ENCODE data around the gene XPR1.

Gene XPR1

DNA sequence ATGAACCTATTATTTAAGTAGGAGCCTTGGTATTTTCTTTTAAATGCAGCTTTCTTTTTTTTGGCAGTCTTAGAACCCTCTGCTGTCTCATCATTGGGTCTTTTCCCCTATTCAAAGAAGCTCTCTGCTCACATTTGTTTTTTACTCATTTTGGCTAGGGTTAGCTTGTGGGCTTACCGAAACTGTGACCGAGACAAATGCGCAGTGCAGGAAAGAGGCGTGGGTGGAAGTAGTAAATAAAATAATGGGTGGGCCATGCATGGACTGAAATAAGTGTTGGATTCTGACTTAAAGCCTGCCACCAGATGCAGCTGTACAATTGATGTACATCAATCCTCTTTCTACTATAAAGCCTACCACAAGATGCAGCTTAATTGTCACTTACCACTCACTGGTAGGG is 14.7 kb downstream of the XPR1 start:
- in situ Hi-C loops (cut with HindIII; ENCODE audit: low sequenced_read_pairs): no loop called here
- TF ChIP-seq CTCF (IDR thresholded peaks at IDR 0.05; ENCODE audit: low read depth, low read length): no peak
- no peak overlapping the region for H3K4me3 ChIP-seq (ENCODE audit: low read depth, low read length)
- DNase-seq (ENCODE audit: low read depth, low spot score): no peak

GRCh38 chr1:180652792-180653191 is 21.0 kb downstream of the XPR1 start:
- no peak overlapping the region for H3K4me3 ChIP-seq (ENCODE audit: low read depth, low read length)
- in situ Hi-C loops (cut with HindIII; ENCODE audit: low sequenced_read_pairs): no loop called here
- DNase-seq (ENCODE audit: low read depth, low spot score): no peak
- no peak for TF ChIP-seq CTCF (IDR thresholded peaks at IDR 0.05; ENCODE audit: low read depth, low read length)

- no peak for DNase-seq (ENCODE audit: low read depth, low spot score)
- in situ Hi-C loops (cut with HindIII; ENCODE audit: low sequenced_read_pairs): no loop called here
- no peak for TF ChIP-seq CTCF (IDR thresholded peaks at IDR 0.05; ENCODE audit: low read depth, low read length)
- H3K4me3 ChIP-seq (ENCODE audit: low read depth, low read length): no peak overlapping the region
Observed at GRCh38 chr1:180662709-180663108, 30.9 kb downstream of the XPR1 start.

DNA sequence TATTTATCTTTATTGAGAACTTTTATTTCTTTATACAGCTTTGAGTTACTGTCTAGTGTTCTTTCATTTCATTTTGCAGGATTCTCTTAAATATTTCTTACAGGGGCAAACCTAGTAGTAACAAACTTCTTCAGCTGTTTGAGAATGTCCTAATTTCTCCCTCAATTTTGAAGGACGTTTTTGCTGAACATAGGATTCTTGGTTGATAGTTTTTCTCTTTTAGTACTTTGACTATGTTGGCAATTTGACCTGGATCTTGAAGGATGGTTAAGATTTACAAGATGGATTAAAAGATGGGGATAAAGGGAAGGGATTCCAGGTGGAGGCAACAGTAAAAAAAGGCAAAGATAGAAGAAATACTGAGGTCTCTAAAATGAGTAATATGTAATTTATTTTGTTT is 38.9 kb downstream of the XPR1 start:
- DNase-seq (ENCODE audit: low read depth, low spot score): no peak
- no peak overlapping the region for H3K4me3 ChIP-seq (ENCODE audit: low read depth, low read length)
- in situ Hi-C loops (cut with HindIII; ENCODE audit: low sequenced_read_pairs): no loop called here
- TF ChIP-seq CTCF (IDR thresholded peaks at IDR 0.05; ENCODE audit: low read depth, low read length): no peak

- in situ Hi-C loops (cut with HindIII; ENCODE audit: low sequenced_read_pairs): no loop called here
- no peak for DNase-seq (ENCODE audit: low read depth, low spot score)
- TF ChIP-seq CTCF (IDR thresholded peaks at IDR 0.05; ENCODE audit: low read depth, low read length): no peak
- no peak overlapping the region for H3K4me3 ChIP-seq (ENCODE audit: low read depth, low read length)
Observed at GRCh38 chr1:180672105-180672504, 40.3 kb downstream of the XPR1 start.

GRCh38 chr1:180672505-180672904 is 40.7 kb downstream of the XPR1 start:
- H3K4me3 ChIP-seq (ENCODE audit: low read depth, low read length): no peak overlapping the region
- no peak for DNase-seq (ENCODE audit: low read depth, low spot score)
- no peak for TF ChIP-seq CTCF (IDR thresholded peaks at IDR 0.05; ENCODE audit: low read depth, low read length)
- in situ Hi-C loops (cut with HindIII; ENCODE audit: low sequenced_read_pairs): no loop called here
